NCI-H1048 (cell line): ENCODE data around the gene WDFY2.
"Not testable (repeated sequence)": the region's sequence is repeated elsewhere in the genome, so short reads cannot be mapped to it uniquely, and the experiment has no call there.

Experiments used
- DNase-seq: peaks from one replicate; lab custom pipeline; 2025; lab: John Stamatoyannopoulos, UW

Gene WDFY2

DNA sequence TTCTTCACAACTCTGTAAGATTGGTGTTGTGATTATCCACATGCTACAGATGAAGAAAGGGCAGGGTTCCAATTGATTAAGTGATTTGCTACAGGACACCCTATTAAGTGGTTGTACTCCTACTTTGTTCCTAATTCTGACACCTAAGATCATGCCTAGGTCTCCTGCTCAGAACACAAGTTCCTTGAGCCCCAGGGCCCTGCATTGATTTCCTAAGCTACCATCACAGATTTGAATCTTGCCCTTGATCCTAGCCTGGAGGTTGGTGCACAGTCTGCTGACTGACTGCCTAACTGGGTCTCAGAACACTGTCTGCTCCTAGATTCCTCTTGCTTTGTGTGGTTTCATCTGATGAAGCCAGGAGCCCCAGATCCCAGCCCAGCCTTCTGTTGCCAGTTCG, 19.6 kb upstream of the WDFY2 start:
- DNase-seq, result no peak

- not testable (repeated sequence) for DNase-seq
These were observed 15.3 kb upstream of the WDFY2 start for GRCh38 chr13:51569001-51569400.

- DNase-seq, result no peak
These were observed 7.5 kb upstream of the WDFY2 start for GRCh38 chr13:51576754-51577153.

DNA sequence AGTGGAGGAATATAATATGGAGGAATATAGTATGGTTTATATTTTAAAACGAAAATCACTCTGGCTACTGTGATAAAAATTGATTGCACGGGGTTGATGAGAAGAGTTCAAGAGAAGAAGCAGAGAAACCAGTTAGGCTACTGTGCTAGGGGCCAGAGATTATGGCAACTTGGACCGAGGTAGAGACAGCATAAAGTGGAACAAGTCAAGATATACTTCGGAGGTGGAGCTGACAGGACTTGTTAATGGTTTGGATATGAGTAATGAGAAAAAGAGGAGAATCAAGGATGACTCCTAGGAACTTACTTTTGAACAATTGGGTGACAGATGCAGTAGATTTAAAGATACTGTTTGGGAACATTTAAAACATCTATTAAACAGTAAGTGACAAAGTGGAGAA, 6.6 kb upstream of the WDFY2 start:
- DNase-seq, result no peak

DNA sequence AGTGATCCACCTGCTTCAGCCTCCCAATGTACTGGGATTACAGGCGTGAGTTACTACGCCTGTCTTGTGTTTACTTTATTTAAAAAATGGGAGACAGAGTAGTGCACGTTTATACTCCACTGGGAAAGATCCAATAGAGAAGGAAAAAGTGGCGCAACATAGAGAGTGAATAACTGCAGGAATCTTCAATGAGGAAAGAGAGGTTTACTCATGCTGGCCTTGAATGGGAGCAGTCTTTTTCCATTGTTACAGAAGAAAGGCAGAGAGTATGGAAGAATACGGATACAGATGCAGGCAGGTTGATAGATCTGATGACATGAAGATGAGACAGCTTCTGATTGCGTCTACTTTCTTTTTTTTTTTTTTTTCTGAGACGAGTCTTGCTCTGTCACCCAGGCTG, 4.6 kb upstream of the WDFY2 start:
- DNase-seq, result no peak

- DNase-seq, result no peak
These were observed 3.0 kb upstream of the WDFY2 start for GRCh38 chr13:51581148-51581820.

DNA sequence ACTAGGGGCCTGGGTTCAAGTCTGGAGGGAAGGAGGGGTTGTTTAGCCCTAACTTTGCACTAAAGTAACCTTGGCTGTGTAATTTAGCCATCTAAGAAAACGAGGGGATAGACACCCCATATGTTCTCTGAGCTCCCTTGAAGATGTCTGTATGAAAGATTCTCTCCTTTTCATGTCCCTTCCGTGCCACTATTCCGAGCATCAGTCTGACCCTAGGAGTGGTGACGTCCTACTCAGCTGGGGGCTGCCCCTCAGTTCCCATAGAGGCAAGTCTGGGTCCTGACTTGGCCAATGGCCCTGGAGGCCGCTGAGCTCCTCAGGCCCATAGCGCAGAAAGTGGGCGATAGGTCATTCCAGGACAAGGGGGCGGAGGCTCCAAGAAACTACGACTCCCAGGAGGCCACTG, 790 bp upstream of the WDFY2 start:
- DNase-seq, result no peak

DNA sequence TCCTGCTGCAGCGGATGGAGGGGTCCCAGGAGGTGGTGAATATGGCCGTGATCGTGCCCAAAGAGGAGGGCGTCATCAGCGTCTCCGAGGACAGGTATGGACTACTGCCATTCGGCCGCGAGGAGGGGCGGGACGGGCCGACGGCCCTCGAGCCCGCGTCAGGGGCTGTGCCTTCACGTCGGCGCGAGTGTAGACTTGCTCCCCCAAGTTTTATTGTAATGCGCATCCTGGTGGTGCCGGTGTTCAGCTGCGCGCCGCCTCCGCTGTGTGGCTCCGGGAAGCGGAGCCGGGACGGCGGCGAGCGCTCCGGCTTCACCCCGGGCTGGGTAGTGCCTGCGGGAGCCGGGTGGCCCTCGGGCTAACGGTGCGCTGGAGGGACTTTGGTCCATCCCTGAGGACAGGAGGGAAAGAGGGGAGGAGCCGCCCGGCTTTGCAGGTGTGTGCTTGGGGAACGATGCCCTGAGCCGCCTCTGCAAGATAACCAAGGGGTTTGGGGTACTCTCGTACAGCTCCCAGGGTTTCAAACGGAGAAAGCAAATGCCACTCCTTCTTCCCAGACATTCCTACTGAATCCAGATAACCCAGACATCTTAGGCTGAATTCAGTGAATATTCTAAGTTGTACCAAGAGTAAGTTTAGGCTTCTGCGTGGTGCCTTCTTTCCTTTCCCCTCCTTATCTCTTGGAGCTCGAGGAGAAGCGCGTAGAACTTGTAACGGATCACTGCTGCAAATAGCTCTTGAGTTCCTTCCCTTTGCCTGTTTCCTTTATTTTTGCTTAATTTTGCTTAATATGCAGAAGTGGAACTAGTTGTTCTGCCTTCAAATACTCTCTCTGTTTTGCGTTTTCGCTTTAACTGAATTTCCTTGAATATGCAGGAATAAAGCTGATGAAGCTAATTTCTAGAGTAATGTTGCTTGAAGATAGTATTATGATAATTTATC, 740 bp downstream of the WDFY2 start:
- no peak for DNase-seq

- DNase-seq, result no peak
These were observed 1.4 kb downstream of the WDFY2 start for GRCh38 chr13:51585696-51586095.

GRCh38 chr13:51587372-51587771, 3.1 kb downstream of the WDFY2 start:
- no peak for DNase-seq

- DNase-seq, result no peak
These were observed 4.2 kb downstream of the WDFY2 start for GRCh38 chr13:51588406-51588949.

- DNase-seq, result no peak
These were observed 5.5 kb downstream of the WDFY2 start for GRCh38 chr13:51589793-51590192.

GRCh38 chr13:51590231-51590970, 6.1 kb downstream of the WDFY2 start:
- DNase-seq, result no peak

GRCh38 chr13:51590971-51591627, 6.8 kb downstream of the WDFY2 start:
- DNase-seq, result no peak

GRCh38 chr13:51591938-51592337, 7.7 kb downstream of the WDFY2 start:
- DNase-seq, result not testable (repeated sequence)

GRCh38 chr13:51594432-51594831, 10.2 kb downstream of the WDFY2 start:
- no peak for DNase-seq

GRCh38 chr13:51595416-51595815, 11.2 kb downstream of the WDFY2 start:
- DNase-seq, result no peak

DNA sequence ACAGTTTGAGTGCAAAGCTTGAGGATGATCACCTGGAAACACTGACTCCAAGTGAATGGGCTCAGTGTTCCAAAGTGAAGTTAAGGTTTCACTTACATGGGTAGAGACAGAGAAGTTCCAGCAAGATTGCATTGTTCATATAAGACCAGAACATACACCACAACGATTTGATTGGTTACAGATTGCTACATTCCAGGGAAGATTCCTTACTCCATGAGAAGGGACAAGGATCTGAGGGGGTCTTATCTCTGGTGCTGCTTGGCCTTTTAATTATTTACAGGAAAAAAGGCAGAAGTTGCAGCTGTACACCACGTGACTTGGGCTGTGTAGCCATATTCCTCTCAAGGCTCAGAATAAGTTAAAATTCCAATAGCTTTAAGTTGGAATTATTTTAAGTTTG, 12.3 kb downstream of the WDFY2 start:
- DNase-seq, result no peak

- DNase-seq, result no peak
These were observed 15.3 kb downstream of the WDFY2 start for GRCh38 chr13:51599444-51600176.

DNA sequence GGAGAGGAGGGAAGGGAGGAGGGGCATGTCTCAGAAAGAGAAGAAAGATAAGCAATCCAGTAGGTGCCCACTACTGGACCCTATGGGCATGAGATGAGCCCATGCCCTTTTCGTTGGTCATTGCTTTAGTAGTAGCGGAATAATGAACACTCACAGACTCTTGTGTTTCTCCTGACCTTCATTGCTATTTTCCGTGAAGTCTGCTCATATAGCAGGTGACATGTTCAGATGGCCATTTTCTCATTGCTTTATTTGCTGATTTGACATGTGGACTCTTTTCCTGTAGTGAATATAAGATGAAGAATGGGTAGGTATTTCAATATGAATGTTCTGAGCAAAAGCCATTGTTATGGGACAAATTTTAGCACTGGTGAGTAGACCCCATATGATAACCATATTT, 16.4 kb downstream of the WDFY2 start:
- no peak for DNase-seq
